Fibroblast of the conjunctiva (primary cell): ENCODE data around the gene NRP1.

Source experiments
- DNase-seq: peaks from one replicate; pipeline ENCODE4 v3.0.0-alpha.2; 2010; ENCODE audit warnings: low read depth

NRP1 gene

GRCh38 chr10:33183655-33184054 lies 150.8 kb downstream of the NRP1 start:
- DNase-seq = no peak

- DNase-seq = no peak
These were observed 153.5 kb downstream of the NRP1 start for GRCh38 chr10:33180921-33181320.

GRCh38 chr10:33180390-33180789 lies 154.1 kb downstream of the NRP1 start:
- DNase-seq = no peak

DNA sequence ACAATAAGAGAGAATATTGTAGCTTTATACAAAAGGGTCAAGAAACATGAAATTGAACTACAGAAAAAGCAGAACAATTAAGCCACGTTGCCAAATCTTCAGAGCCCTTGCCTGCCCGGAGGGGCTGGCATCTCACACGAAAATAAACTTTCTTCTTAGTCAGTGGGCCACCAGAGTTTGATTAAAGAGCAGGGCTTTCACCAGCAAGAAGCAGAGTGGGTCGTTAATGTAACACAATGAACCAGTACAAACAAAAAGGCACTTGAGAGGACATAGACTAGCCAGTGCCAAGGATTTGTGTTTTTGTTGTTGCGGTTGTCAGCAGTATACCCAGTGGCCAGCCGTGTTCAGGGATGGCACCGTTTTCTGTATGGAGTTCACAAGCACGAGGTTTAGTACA lies 155.4 kb downstream of the NRP1 start:
- no peak for DNase-seq

GRCh38 chr10:33178026-33178755 lies 156.3 kb downstream of the NRP1 start:
- DNase-seq = no peak

DNA sequence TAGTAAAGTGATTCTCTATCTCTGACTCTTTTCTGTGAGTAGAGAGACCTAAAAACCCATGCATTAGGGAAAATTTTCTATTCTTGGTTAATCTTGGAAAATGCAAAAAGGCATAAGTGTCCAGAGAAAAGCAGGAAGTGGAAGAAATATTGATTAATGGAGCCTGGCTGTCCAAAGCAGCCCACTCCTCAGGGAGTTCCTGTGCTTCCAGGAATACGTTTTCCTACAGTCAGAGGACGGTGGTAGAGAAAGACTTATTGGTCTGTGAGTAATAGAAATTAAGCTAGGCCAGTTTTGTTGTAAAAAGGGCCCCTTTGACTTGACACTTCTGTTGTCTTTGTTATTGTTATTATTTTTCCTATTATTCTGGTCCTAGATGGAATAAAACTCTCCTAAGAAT lies 157.8 kb downstream of the NRP1 start:
- DNase-seq = no peak

- DNase-seq = no peak
These were observed 159.6 kb downstream of the NRP1 start for GRCh38 chr10:33174674-33175434.

DNA sequence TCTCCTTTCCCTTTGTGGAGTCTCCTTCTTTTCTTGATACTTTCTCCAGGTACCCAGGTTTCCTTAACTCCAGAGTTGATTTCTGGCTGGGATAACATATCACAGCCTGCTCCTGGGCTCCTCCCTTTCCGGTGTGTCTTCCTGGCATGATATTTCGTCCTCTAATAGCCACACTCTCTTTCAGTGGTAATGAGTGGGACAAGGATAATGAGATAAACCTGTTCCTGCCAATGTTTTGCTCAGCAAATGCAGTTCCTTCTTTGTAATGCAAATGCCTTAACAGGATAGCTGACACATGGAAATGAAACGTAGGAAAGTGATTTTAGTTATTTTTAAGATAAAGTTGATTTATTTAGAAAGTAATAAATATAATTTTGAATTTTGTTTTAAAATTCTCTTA lies 168.6 kb downstream of the NRP1 start:
- DNase-seq = no peak

DNA sequence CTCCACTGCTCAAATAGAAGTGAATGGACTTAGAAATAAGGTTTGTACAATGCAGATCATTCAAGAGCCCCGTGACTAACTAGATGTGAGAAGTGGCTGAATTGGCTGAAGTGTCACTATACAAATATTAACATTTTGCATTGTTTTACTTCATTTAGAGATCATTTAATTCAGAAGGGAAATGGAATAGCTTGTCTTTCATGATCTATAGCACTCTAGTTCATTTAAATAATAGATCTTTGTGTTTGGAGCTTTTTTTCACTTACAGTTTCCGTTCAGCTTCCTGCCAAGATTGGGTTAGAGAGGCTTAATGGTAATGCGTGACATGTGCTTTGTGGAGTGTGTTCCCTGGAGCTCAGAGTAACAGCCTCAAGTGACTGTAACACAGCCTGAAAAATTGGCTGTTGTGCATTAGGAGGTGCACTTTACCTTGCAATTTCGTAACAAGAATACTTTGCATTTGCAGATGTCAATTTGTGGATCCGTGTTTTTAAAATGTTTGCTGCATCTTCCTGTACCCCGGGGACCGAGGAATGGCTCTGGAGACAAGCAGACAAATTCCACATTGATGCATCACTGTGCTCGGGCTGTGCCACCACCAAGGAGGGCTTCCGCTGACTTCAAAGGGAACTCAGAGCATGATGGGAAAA lies 170.3 kb downstream of the NRP1 start:
- DNase-seq = no peak

- no peak for DNase-seq
These were observed 172.3 kb downstream of the NRP1 start for GRCh38 chr10:33162248-33162575.

DNA sequence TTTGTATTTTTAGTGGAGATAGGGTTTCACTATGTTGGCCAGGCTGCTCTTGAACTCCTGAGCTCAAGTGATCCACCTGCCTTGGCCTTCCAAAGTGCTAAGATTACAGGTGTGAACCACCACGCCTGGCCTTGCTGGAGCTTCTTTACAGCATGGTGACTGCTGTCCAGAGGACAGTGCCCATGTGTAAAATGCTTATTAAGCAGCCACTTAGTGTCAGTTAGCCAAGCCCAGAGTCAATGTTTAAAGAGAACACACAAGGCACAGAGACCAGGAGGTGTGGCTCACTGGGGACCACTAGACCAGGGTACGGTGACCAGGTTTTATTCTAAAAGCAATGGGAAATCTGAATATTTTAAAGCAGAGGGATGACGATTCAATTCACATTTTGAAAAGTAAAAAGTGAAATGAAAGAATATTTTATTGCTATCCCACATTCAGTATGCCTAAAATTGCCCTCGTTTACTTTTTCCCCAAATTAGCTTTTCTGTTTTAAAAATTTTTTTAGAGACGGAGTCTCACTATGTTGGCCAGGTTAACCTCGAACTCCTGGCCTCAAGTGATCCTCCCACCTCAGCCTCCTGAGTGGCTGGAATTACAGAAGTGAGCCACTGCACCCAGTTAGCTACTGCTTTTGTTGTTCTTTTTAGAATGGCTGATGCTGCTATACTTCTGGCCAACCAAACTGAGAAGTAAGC lies 172.8 kb downstream of the NRP1 start:
- DNase-seq = no peak

DNA sequence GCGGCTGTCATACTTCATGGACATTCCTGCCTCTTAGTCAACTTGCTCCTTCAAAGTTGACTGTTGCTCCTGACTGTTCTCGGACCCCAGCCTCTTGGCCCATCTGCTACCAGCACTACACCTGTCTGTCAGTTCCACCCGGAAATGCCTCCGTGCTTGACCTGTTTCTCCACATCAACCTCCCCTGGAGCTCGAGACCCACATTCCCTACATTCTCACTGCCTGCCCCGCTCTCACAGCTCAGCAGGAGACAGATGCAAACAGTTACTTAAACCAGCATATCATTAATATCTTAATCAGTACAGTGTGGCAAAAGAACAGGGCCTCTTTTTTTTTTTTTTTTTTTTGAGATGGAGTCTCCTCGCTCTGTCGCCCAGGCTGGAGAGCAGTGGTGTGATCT lies 174.3 kb downstream of the NRP1 start:
- DNase-seq = no peak

DNA sequence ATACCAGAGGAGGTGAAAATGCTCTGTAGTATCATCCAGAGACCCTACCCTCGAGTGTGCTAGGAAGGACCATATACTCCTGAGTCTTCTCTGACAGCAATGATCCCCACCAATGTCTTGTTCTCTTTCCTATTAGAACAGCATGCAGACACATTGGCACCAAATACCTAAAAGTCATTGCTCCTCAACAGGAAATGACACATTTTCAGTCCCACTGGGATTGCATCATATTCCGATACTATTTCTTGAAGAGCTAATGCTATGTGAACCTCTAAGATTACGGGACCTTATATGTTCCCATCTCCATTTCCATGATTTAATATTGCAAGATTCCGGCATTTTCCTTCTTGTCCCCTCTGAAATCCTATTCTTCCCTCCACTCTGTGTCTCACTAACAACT lies 177.4 kb downstream of the NRP1 start:
- DNase-seq = no peak

DNA sequence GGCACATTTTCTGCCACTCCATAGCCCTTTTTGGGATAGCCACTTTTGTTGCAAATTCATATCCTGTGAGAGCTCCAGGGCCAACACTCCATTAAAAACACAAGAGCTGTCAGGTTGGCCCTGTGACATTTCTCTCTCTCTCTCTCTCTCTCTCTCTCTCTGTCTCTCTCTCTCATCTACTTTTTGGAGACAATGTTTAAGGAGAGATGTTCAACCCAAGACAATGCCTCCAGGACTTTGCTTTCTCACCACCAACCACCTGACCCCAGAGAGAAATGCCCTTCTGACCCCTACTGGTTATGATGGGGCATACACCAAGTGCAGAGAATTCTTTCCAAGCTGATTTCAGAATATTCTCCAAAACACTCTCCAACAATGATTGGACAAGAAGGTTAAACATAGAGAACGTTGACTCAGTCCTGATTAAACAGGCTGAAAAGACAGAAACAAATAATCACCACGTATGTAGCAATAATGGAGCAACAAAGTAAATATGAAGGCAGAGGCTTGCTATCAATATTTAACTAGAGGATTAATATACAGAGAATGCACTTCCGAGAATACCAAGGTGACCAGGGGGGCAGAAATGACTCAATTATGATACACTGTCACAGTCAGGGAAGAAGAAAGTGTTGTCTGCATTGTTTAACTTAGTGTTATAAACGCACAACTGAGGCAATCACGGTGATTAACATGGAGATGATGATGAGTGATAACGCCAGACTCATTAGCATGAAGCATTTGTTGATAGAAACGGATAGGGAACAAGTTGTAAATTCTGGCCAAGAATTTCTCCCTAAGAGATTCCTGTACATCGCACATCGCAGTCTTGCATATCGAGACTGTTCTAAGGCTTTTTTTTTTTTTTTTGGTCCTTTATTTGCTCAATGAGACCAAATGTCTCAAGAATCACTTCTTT lies 178.5 kb downstream of the NRP1 start:
- DNase-seq = no peak

- no peak for DNase-seq
These were observed 179.9 kb downstream of the NRP1 start for GRCh38 chr10:33154590-33154989.

- DNase-seq = no peak
These were observed 180.5 kb downstream of the NRP1 start for GRCh38 chr10:33153968-33154327.

GRCh38 chr10:33153251-33153967 lies 181.1 kb downstream of the NRP1 start:
- no peak for DNase-seq

GRCh38 chr10:33152750-33153149 lies 181.7 kb downstream of the NRP1 start:
- DNase-seq = no peak

DNA sequence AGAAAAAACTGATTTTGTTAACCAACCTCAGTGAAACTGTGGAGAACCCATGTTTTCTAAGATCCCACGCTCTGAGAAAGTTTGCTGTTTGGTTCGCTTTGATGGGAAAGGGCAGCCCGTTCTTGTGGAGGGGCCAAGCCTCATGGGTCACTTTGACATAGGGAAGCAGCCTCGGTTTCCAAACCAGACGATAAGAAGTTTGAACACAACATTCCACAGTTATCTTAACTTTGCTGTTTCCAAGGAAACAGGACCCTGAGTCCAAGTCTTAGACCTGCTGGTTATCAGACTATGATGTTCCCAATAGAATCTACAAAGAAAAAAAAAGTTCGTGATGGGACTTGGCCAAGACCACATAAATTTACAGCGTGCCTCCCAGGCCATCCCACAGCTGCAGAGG lies 182.3 kb downstream of the NRP1 start:
- DNase-seq = no peak

DNA sequence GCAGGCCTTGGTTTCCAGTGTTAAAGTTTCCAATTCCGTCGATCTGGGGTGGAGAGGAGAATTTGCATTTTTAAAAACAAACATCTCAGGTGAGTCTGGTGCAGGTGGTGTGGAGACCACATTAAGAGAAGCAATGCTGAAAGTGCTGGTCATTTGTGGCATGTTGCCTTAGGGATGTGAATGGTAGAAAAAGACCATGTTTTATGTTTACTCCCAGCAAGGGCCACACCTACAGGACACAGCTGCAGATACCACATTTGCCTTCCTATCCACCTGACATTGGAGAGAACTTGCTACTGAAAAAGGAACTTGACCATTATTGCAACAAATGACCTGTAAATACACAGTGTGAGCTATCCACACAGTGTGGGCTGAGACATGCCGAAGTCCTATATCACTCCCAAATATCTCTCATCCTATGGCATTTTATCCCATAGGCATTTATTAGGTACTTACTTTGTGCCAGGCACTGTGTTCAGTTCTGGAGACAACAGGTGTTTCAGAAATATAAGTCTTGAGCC lies 183.1 kb downstream of the NRP1 start:
- DNase-seq = no peak

GRCh38 chr10:33150889-33151288 lies 183.6 kb downstream of the NRP1 start:
- DNase-seq = no peak
